IMR-90 (cell line): ENCODE measurements around the gene HSD17B8. TPM values are rescaled to one million over a fixed set of nuclear protein-coding genes. Genes with fewer than 3 reads are reported as not detected.

ENCODE experiments used
- ATAC-seq: fragments of 200-7000 bp; cut with Tn5 transposase; 2 replicates; pipeline ENCODE4 v1.9.1; 2020; ENCODE audit warnings: low read depth, mild to moderate bottlenecking, moderate library complexity
- BruUV-seq: library from RNA; stranded (reverse); fragments of 400-500 nt; replicated peaks from 2 replicates; lab custom pipeline; 2021; lab: Mats Ljungman, UMichigan
- CTCF ChIA-PET: fragments of 300-600 bp; formaldehyde crosslinking; extraction: SDS; loops from one replicate; lab custom pipeline; 2021; ENCODE audit warnings: antibody characterized with exemption; lab: Yijun Ruan, JAX
- POLR2A ChIA-PET: fragments of 300-600 bp; sonication (Branson Sonifier 250); formaldehyde crosslinking; loops from one replicate; lab custom pipeline; 2022; ENCODE audit warnings: antibody characterized with exemption; ENCODE audit not compliant: unreplicated experiment; lab: Charles Lee
- DNase-seq: peaks from one replicate; pipeline ENCODE4 v3.0.0; 2013
- H2AFZ ChIP-seq: replicated peaks from 2 replicates; pipeline ENCODE3; 2013; ENCODE audit warnings: low read length, mild to moderate bottlenecking; ENCODE audit not compliant: poor library complexity
- H2AK5ac ChIP-seq: 2 replicates; pipeline ENCODE4 v1.6.1; 2013; ENCODE audit warnings: low read depth, low read length, inconsistent platforms
- H2AK9ac ChIP-seq: replicated peaks from 2 replicates; pipeline ENCODE3; 2013; ENCODE audit warnings: mild to moderate bottlenecking, low read depth, low read length, moderate library complexity; ENCODE audit not compliant: poor library complexity
- H2BK120ac ChIP-seq: 2 replicates; pipeline ENCODE4 v1.6.1; 2013; ENCODE audit warnings: low read depth, low read length, inconsistent platforms
- H2BK15ac ChIP-seq: 3 replicates; pipeline ENCODE4 v1.6.1; 2013; ENCODE audit warnings: low read depth, low read length, inconsistent platforms
- H2BK20ac ChIP-seq: 2 replicates; pipeline ENCODE4 v1.6.1; 2013; ENCODE audit warnings: low read depth, mild to moderate bottlenecking, inconsistent platforms, low read length, moderate library complexity
- H2BK5ac ChIP-seq: 2 replicates; pipeline ENCODE4 v1.6.1; 2013; ENCODE audit warnings: mild to moderate bottlenecking, low read depth, low read length, inconsistent platforms; ENCODE audit not compliant: poor library complexity, severe bottlenecking
- H3K14ac ChIP-seq: replicated peaks from 2 replicates; pipeline ENCODE4 v1.6.1; 2013; ENCODE audit warnings: low read depth, low read length, inconsistent platforms
- H3K18ac ChIP-seq: 2 replicates; pipeline ENCODE4 v1.6.1; 2013; ENCODE audit warnings: low read depth, low read length, control low read depth
- H3K23ac ChIP-seq: 2 replicates; pipeline ENCODE4 v1.6.1; 2013; ENCODE audit warnings: low read depth, low read length, inconsistent platforms
- H3K27ac ChIP-seq: 2 replicates; pipeline ENCODE4 v1.5.1; 2013; ENCODE audit warnings: mild to moderate bottlenecking, control low read depth, low read length; ENCODE audit not compliant: insufficient read depth
- H3K27me3 ChIP-seq: 2 replicates; pipeline ENCODE4 v1.6.1; 2013; ENCODE audit warnings: low read length; ENCODE audit not compliant: control insufficient read depth, insufficient read depth
- H3K36me3 ChIP-seq: 2 replicates; pipeline ENCODE4 v1.6.1; 2013; ENCODE audit warnings: low read length, mixed read lengths; ENCODE audit not compliant: control insufficient read depth, insufficient read depth
- H3K4ac ChIP-seq: 2 replicates; pipeline ENCODE4 v1.6.1; 2013; ENCODE audit warnings: low read depth, low read length, inconsistent platforms
- H3K4me1 ChIP-seq: 2 replicates; pipeline ENCODE4 v1.6.1; 2013; ENCODE audit warnings: low read length, mixed read lengths; ENCODE audit not compliant: control insufficient read depth, insufficient read depth
- H3K4me2 ChIP-seq: 2 replicates; pipeline ENCODE4 v1.6.1; 2013; ENCODE audit warnings: low read depth, mild to moderate bottlenecking, control low read depth, low read length, moderate library complexity
- H3K4me3 ChIP-seq: 2 replicates; pipeline ENCODE4 v1.5.1; 2013; ENCODE audit warnings: low read depth, mild to moderate bottlenecking, control low read depth, low read length, moderate library complexity; ENCODE audit not compliant: insufficient read depth
- H3K56ac ChIP-seq: 2 replicates; pipeline ENCODE4 v1.6.1; 2013; ENCODE audit warnings: low read length, inconsistent platforms; ENCODE audit not compliant: insufficient read depth; ENCODE audit errors: extremely low read depth
- H3K79me1 ChIP-seq, 2 experiments: 2 replicates each; pipeline ENCODE4 v1.6.1; 2013; ENCODE audit warnings: low read length in 2 of 2, inconsistent platforms in 1 of 2, low read depth in 1 of 2
- H3K9ac ChIP-seq: 2 replicates; pipeline ENCODE4 v1.6.1; 2013; ENCODE audit warnings: low read depth, low read length, control low read depth
- H3K9me1 ChIP-seq: 2 replicates; pipeline ENCODE4 v1.6.1; 2013; ENCODE audit warnings: low read length, inconsistent platforms; ENCODE audit not compliant: insufficient read depth
- H3K9me3 ChIP-seq: 2 replicates; pipeline ENCODE4 v1.6.1; 2013; ENCODE audit warnings: low read length; ENCODE audit not compliant: control insufficient read depth, insufficient read depth
- H4K20me1 ChIP-seq: 2 replicates; pipeline ENCODE4 v1.6.1; 2013; ENCODE audit warnings: low read length, inconsistent platforms; ENCODE audit not compliant: insufficient read depth
- H4K5ac ChIP-seq: 2 replicates; pipeline ENCODE4 v1.6.1; 2013; ENCODE audit warnings: mild to moderate bottlenecking, low read depth, low read length, control low read depth
- H4K8ac ChIP-seq, 2 experiments: 2 replicates each; pipeline ENCODE4 v1.6.1; 2013; ENCODE audit warnings: low read depth in 2 of 2, low read length in 2 of 2, control low read depth in 1 of 2, inconsistent platforms in 1 of 2
- H4K91ac ChIP-seq: 2 replicates; pipeline ENCODE4 v1.6.1; 2013; ENCODE audit warnings: low read depth, low read length, inconsistent platforms; ENCODE audit not compliant: insufficient read depth
- BHLHE40 ChIP-seq: fragments of 150-350 bp; IDR thresholded peaks from 2 replicates; pipeline ENCODE4 v1.6.1; 2016; ENCODE audit warnings: mild to moderate bottlenecking, low read depth, low read length
- CEBPB ChIP-seq: IDR thresholded peaks from 2 replicates; pipeline ENCODE4 v1.6.1; 2012; ENCODE audit warnings: low read depth, low read length, improper control_type of control experiment
- CHD1 ChIP-seq: IDR thresholded peaks from 2 replicates; pipeline ENCODE4 v1.6.1; 2012; ENCODE audit warnings: low read depth, low read length, improper control_type of control experiment
- CTCF ChIP-seq: conservative IDR thresholded peaks from 2 replicates; pipeline ENCODE4 v1.5.1; 2012; ENCODE audit warnings: mild to moderate bottlenecking, low read depth, low read length, improper control_type of control experiment
- ELK1 ChIP-seq: fragments of 150-350 bp; IDR thresholded peaks from 2 replicates; pipeline ENCODE4 v1.6.1; 2016; ENCODE audit warnings: low read depth, mild to moderate bottlenecking, low read length, moderate library complexity, borderline replicate concordance
- FOS ChIP-seq: fragments of 150-350 bp; IDR thresholded peaks from 2 replicates; pipeline ENCODE4 v1.6.1; 2016; ENCODE audit warnings: low read depth, low read length
- MAFK ChIP-seq: IDR thresholded peaks from 2 replicates; pipeline ENCODE4 v1.6.1; 2012; ENCODE audit warnings: low read depth, low read length, improper control_type of control experiment
- POLR2A ChIP-seq: IDR thresholded peaks from 2 replicates; pipeline ENCODE4 v1.6.1; 2012; ENCODE audit warnings: mild to moderate bottlenecking, low read depth, low read length
- RAD21 ChIP-seq: IDR thresholded peaks from 2 replicates; pipeline ENCODE4 v1.6.1; 2012; ENCODE audit warnings: low read length, improper control_type of control experiment
- RCOR1 ChIP-seq: IDR thresholded peaks from 2 replicates; pipeline ENCODE4 v1.6.1; 2012; ENCODE audit warnings: mild to moderate bottlenecking, low read length, improper control_type of control experiment; ENCODE audit not compliant: insufficient replicate concordance
- SMC3 ChIP-seq: fragments of 150-350 bp; IDR thresholded peaks from 2 replicates; pipeline ENCODE4 v1.6.1; 2016; ENCODE audit warnings: low read depth, mild to moderate bottlenecking, antibody characterized with exemption, low read length, moderate library complexity
- USF2 ChIP-seq: fragments of 150-350 bp; IDR thresholded peaks from 2 replicates; pipeline ENCODE4 v1.6.1; 2017; ENCODE audit warnings: mild to moderate bottlenecking, antibody characterized with exemption, low read length, low read depth
- WGBS, 2 experiments: methylation state at CpG; one replicate each; pipeline versions ENCODE4 v1.1.5 to v1.1.7; 2013; ENCODE audit warnings: missing lambda C conversion rate in 2 of 2; ENCODE audit not compliant: insufficient read length in 1 of 2; ENCODE audit errors: extremely low coverage in 2 of 2; 5-methylcytosine and 5-hydroxymethylcytosine counted together
- dilution Hi-C: fragments of 300-500 bp; cut with HindIII; formaldehyde crosslinking; loops from one replicate; pipeline ENCODE4 v1.14.3; 2018; ENCODE audit warnings: low sequenced_read_pairs; ENCODE audit not compliant: unreplicated experiment
- in situ Hi-C: fragments of 300-500 bp; cut with MboI; formaldehyde crosslinking; loops from 3 replicates; pipeline ENCODE4 v1.14.3; 2019; ENCODE audit warnings: low sequenced_read_pairs, inconsistent platforms, mixed read lengths
- intact Hi-C: fragments of 100-400 bp; cut with micrococcal nuclease; formaldehyde crosslinking; loops from 2 replicates; pipeline ENCODE4 v1.10.0; 2022
- polyA plus RNA-seq, 3 experiments: library from polyadenylated mRNA; depleted of rRNA; stranded (reverse); fragments of >200 nt; gene quantifications; 2 replicates each; pipeline ENCODE4 v1.2.3, GENCODE V29; 2012; ENCODE audit warnings: low replicate concordance in 1 of 3
- total RNA-seq: library from RNA; depleted of rRNA; stranded (reverse); fragments of >200 nt; gene quantifications from 2 replicates; pipeline ENCODE4 v1.2.3, GENCODE V29; 2012

Gene HSD17B8
- total and polyA plus RNA-seq, 2 of the 4 experiments (the other 2 are of a cell fraction) = 1.6 to 4.3 TPM

GRCh38 chr6:33161354-33162331 is 42.8 kb upstream of the HSD17B8 start:
- H3K36me3 ChIP-seq = no peaks in the 10 kb centered on the region
- ChIA-PET POLR2A (no interaction called here), CTCF (interaction anchor here (0.5 to 1.4 kb wide), 3 partner anchors 9 to 86 kb away, joined by 3 to 4 read pairs (median 3); no protein-coding TSS in a partner anchor)
- peak overlapping the region; percentile 57 for H4K5ac ChIP-seq
- no TSS peak for BruUV-seq
- no peaks in the 10 kb centered on the region for H4K20me1 ChIP-seq
- peak; percentile 28 for DNase-seq
- peak overlapping the region; percentile 54 for H3K27ac ChIP-seq
- peak overlapping the region; percentile 62 for H3K9ac ChIP-seq
- dilution Hi-C loops = no loop called here
- H2BK120ac ChIP-seq = peak overlapping the region; percentile 66
- peak overlapping the region; percentile 68; the same call in 1 of the 2 replicates for H4K91ac ChIP-seq
- H3K56ac ChIP-seq = no peak overlapping the region
- no peak overlapping the region for H2BK20ac ChIP-seq
- peak overlapping the region; percentile 66; the same call in 1 of the 2 replicates for H3K23ac ChIP-seq
- peak overlapping the region; percentile 64 for H3K4me2 ChIP-seq
- no peak overlapping the region; the same call in 2 of the 3 replicates for H2BK15ac ChIP-seq
- H3K9me3 ChIP-seq = no peaks in the 10 kb centered on the region
- intact Hi-C loops = loop anchor here (1.0 kb wide), 1 partner anchor 87 kb away; no protein-coding TSS in a partner anchor
- H3K79me1 ChIP-seq = no peaks in the 10 kb centered on the region
- peak overlapping the region; percentile 47 for H2AK9ac ChIP-seq
- H3K4ac ChIP-seq = peak overlapping the region; percentile 60
- H4K8ac ChIP-seq = peak overlapping the region; percentile 79 to 85; a peak in 3 of 4 replicates
- WGBS, 2 experiments = 28% methylated on average over 22 of the region's 58 CpGs; no CpG with 5 or more reads in 1 of the 2 experiments
- H3K18ac ChIP-seq = peak overlapping the region; percentile 51; the same call in 1 of the 2 replicates
- peak overlapping the region; percentile 52 for H3K4me3 ChIP-seq
- peaks cover 7% of the 10 kb centered on the region for H3K27me3 ChIP-seq
- no peak overlapping the region; the same call in 1 of the 2 replicates for H3K14ac ChIP-seq
- peak overlapping the region; percentile 97 for H2AFZ ChIP-seq
- H3K4me1 ChIP-seq = peaks cover 9% of the 10 kb centered on the region
- ATAC-seq = peak; percentile 93
- peak overlapping the region; percentile 80 for H2AK5ac ChIP-seq
- in situ Hi-C loops = loop anchor here (5.0 to 10.0 kb wide), 2 partner anchors 86 to 147 kb away; no protein-coding TSS in a partner anchor
- peaks cover 5% of the 10 kb centered on the region; the same call in 1 of the 2 replicates for H3K9me1 ChIP-seq
- H2BK5ac ChIP-seq = no peak overlapping the region
- TF ChIP-seq POLR2A = no peak
- no peak for TF ChIP-seq RCOR1
- TF ChIP-seq ELK1 = no peak
- TF ChIP-seq SMC3 = peak; percentile 69
- TF ChIP-seq CEBPB = no peak
- TF ChIP-seq BHLHE40 = no peak; the same call in 1 of the 2 replicates
- TF ChIP-seq FOS = no peak
- peak; percentile 75 for TF ChIP-seq USF2
- TF ChIP-seq CHD1 = no peak
- peak; percentile 82 for TF ChIP-seq CTCF
- TF ChIP-seq MAFK = no peak
- peak; percentile 62 for TF ChIP-seq RAD21
